HepG2 (cell line): ENCODE results near the gene BLVRA. TPM values are rescaled to one million over a fixed set of nuclear protein-coding genes. Genes with fewer than 3 reads are reported as not detected.

Experiments used
- EP300 ChIP-seq, 3 experiments: sonication (generic) in 1 of 3; formaldehyde crosslinking in 1 of 3; IDR thresholded peaks; 2 replicates each; pipeline versions ENCODE4 v1.5.1 to v1.6.1; 2011 to 2020; ENCODE audit warnings: low read depth in 2 of 3, low read length in 2 of 3, borderline replicate concordance in 1 of 3, improper control_type of control experiment in 1 of 3, mild to moderate bottlenecking in 1 of 3, missing genetic modification reagents in 1 of 3, moderate library complexity in 1 of 3
- FOXO1 ChIP-seq: sonication (generic); formaldehyde crosslinking; IDR thresholded peaks from 2 replicates; pipeline ENCODE4 v1.4.0; 2020; ENCODE audit warnings: missing genetic modification reagents
- HMGXB4 ChIP-seq, 2 experiments: sonication (generic) in 1 of 2; formaldehyde crosslinking in 1 of 2; IDR thresholded peaks; 2 replicates each; pipeline versions ENCODE4 v1.4.0 to v1.6.1; 2018 to 2020; ENCODE audit warnings: missing genetic modification reagents in 2 of 2, borderline replicate concordance in 1 of 2, low read depth in 1 of 2, mild to moderate bottlenecking in 1 of 2, missing biosample characterization in 1 of 2
- KAT7 ChIP-seq: IDR thresholded peaks from 2 replicates; pipeline ENCODE4 v1.6.1; 2018; ENCODE audit warnings: borderline replicate concordance, missing compliant biosample characterization
- KDM6A ChIP-seq: IDR thresholded peaks from 2 replicates; pipeline ENCODE4 v1.6.1; 2016; ENCODE audit warnings: low read depth
- KMT2A ChIP-seq: sonication (generic); formaldehyde crosslinking; IDR thresholded peaks from 2 replicates; pipeline ENCODE4 v1.4.0; 2020; ENCODE audit warnings: missing genetic modification reagents
- MIER3 ChIP-seq: IDR thresholded peaks from 2 replicates; pipeline ENCODE4 v1.6.1; 2016; ENCODE audit warnings: missing compliant biosample characterization, borderline replicate concordance
- PBX2 ChIP-seq: IDR thresholded peaks from 2 replicates; pipeline ENCODE4 v1.6.1; 2016; ENCODE audit warnings: control low read depth
- POGZ ChIP-seq: sonication (generic); formaldehyde crosslinking; IDR thresholded peaks from 2 replicates; pipeline ENCODE4 v1.4.0; 2020; ENCODE audit warnings: mild to moderate bottlenecking, missing genetic modification reagents
- RCOR2 ChIP-seq: IDR thresholded peaks from 2 replicates; pipeline ENCODE4 v1.6.1; 2016; ENCODE audit warnings: missing biosample characterization, missing genetic modification reagents
- SP4 ChIP-seq: sonication (generic); formaldehyde crosslinking; IDR thresholded peaks from 2 replicates; pipeline ENCODE4 v1.8.1; 2023; ENCODE audit warnings: mild to moderate bottlenecking, missing genetic modification reagents
- SPEN ChIP-seq: sonication (generic); formaldehyde crosslinking; IDR thresholded peaks from 2 replicates; pipeline ENCODE4 v1.5.1; 2020; ENCODE audit warnings: low read depth, mild to moderate bottlenecking, missing genetic modification reagents
- TCF7 ChIP-seq: sonication (generic); IDR thresholded peaks from 2 replicates; pipeline ENCODE4 v1.6.1; 2016; ENCODE audit warnings: antibody characterized with exemption, low read depth
- YEATS2 ChIP-seq: sonication (generic); formaldehyde crosslinking; IDR thresholded peaks from 2 replicates; pipeline ENCODE4 v1.4.0; 2020; ENCODE audit warnings: missing genetic modification reagents, borderline replicate concordance
- ZBTB34 ChIP-seq: sonication (generic); formaldehyde crosslinking; IDR thresholded peaks from 2 replicates; pipeline ENCODE4 v1.8.0; 2022; ENCODE audit warnings: mild to moderate bottlenecking, missing genetic modification reagents
- ZBTB46 ChIP-seq: sonication (generic); formaldehyde crosslinking; IDR thresholded peaks from 2 replicates; pipeline ENCODE4 v1.4.0; 2020; ENCODE audit warnings: mild to moderate bottlenecking, missing genetic modification reagents, borderline replicate concordance
- ZFP37 ChIP-seq: sonication (generic); formaldehyde crosslinking; IDR thresholded peaks from 2 replicates; pipeline ENCODE4 v1.4.0; 2020; ENCODE audit warnings: missing genetic modification reagents, borderline replicate concordance
- ZFP82 ChIP-seq: sonication (generic); formaldehyde crosslinking; IDR thresholded peaks from 2 replicates; pipeline ENCODE4 v1.5.1; 2020; ENCODE audit warnings: mild to moderate bottlenecking, missing genetic modification reagents, borderline replicate concordance
- ZNF570 ChIP-seq: sonication (generic); formaldehyde crosslinking; IDR thresholded peaks from 2 replicates; pipeline ENCODE4 v1.4.0; 2020; ENCODE audit warnings: mild to moderate bottlenecking, missing genetic modification reagents, borderline replicate concordance
- ZNF883 ChIP-seq: sonication (generic); formaldehyde crosslinking; IDR thresholded peaks from 2 replicates; pipeline ENCODE4 v1.5.1; 2020; ENCODE audit warnings: mild to moderate bottlenecking, missing genetic modification reagents; ENCODE audit errors: not compliant biosample characterization
- ZSCAN5A ChIP-seq: sonication (generic); formaldehyde crosslinking; IDR thresholded peaks from 2 replicates; pipeline ENCODE4 v1.8.0; 2022; ENCODE audit warnings: mild to moderate bottlenecking, missing genetic modification reagents, borderline replicate concordance
- polyA plus RNA-seq, 8 experiments: library from polyadenylated mRNA; depleted of rRNA in 3 of 8; stranded (reverse) in 7 of 8; unstranded in 1 of 8; fragments of >200 nt; fragmentation: Illumina TruSeq in 4 of 8; extraction: Trizol in 4 of 8; gene quantifications; 2 replicates each; pipeline versions ENCODE4 v1.2.1 to v1.2.3, GENCODE V29; 2011 to 2016; ENCODE audit warnings: low read depth in 4 of 8, missing spikeins in 1 of 8, mixed read lengths in 1 of 8; ENCODE audit not compliant: insufficient read depth in 1 of 8
- total RNA-seq, 5 experiments: library from RNA; depleted of rRNA; stranded (reverse); fragments of >200 nt; fragmentation: Illumina TruSeq; extraction: Trizol; gene quantifications; 2 replicates each; pipeline ENCODE4 v1.2.3, GENCODE V29; 2016; ENCODE audit warnings: low read depth in 1 of 5

The BLVRA gene
- total and polyA plus RNA-seq, 2 of the 13 experiments (the other 11 are each of a cell fraction or from before 2014, with no cell fraction given), result 39.2 to 64.2 TPM

GRCh38 chr7:43769791-43770465 is 11.4 kb downstream of the BLVRA start (continued):
- 0 out of 2 replicates have a peak, but pooled peaks have one; percentile 51 for TF ChIP-seq ZFP37 (CRISPR knock-in tag)
- TF ChIP-seq SP4, result peak; percentile 49; the same call in 1 of the 2 replicates
- TF ChIP-seq PBX2 (CRISPR knock-in tag), result peak; percentile 69
- peak; percentile 72 for TF ChIP-seq RCOR2
- TF ChIP-seq KDM6A (CRISPR knock-in tag), result peak; percentile 92
- peak; percentile 68 to 91; a peak in 3 of 4 replicates for TF ChIP-seq EP300 (IDR thresholded peaks at IDR 0.05; ENCODE audit: low read depth in 2 of 2, low read length in 2 of 2)
- peak; percentile 85 for TF ChIP-seq EP300 (CRISPR knock-in tag; IDR thresholded peaks at IDR 0.05; ENCODE audit: borderline replicate concordance)
- no peak for TF ChIP-seq ZFP82 (CRISPR knock-in tag)
- no peak for TF ChIP-seq ZBTB46 (CRISPR knock-in tag)
- TF ChIP-seq HMGXB4 (CRISPR knock-in tag; IDR thresholded peaks at IDR 0.05; ENCODE audit: borderline replicate concordance in 1 of 2, low read depth in 1 of 2), result peak in 1 of 2 experiments; percentile 61; a peak in 3 of 4 replicates
- TF ChIP-seq MIER3 (CRISPR knock-in tag), result peak; percentile 91
- no peak for TF ChIP-seq ZSCAN5A (CRISPR knock-in tag)
- 0 out of 2 replicates have a peak, but pooled peaks have one; percentile 53 for TF ChIP-seq KMT2A (CRISPR knock-in tag)
- TF ChIP-seq SPEN (CRISPR knock-in tag), result peak; percentile 78
- TF ChIP-seq KAT7 (CRISPR knock-in tag), result peak; percentile 88; the same call in 1 of the 2 replicates
- no peak for TF ChIP-seq ZNF570 (CRISPR knock-in tag)
- TF ChIP-seq ZNF883 (CRISPR knock-in tag), result no peak
- peak; percentile 72 for TF ChIP-seq FOXO1 (CRISPR knock-in tag)
- peak; percentile 79 for TF ChIP-seq POGZ (CRISPR knock-in tag)
- peak; percentile 25; the same call in 1 of the 2 replicates for TF ChIP-seq YEATS2 (CRISPR knock-in tag)
- peak; percentile 96 for TF ChIP-seq ZBTB34 (CRISPR knock-in tag)
- peak; percentile 83 for TF ChIP-seq TCF7
